Middle frontal gyrus (tissue), 1 donor: ENCODE measurements around the gene ISX.

ENCODE experiments used
- DNase-seq: peaks from one replicate; pipeline ENCODE4 v3.0.0-alpha.2; 2015; ENCODE audit warnings: low spot score; ENCODE audit errors: extremely low spot score

ISX gene

GRCh38 chr22:35109616-35110015 lies 43.7 kb downstream of the ISX start:
- no peak for DNase-seq

GRCh38 chr22:35111244-35111643 lies 45.3 kb downstream of the ISX start:
- DNase-seq = no peak

DNA sequence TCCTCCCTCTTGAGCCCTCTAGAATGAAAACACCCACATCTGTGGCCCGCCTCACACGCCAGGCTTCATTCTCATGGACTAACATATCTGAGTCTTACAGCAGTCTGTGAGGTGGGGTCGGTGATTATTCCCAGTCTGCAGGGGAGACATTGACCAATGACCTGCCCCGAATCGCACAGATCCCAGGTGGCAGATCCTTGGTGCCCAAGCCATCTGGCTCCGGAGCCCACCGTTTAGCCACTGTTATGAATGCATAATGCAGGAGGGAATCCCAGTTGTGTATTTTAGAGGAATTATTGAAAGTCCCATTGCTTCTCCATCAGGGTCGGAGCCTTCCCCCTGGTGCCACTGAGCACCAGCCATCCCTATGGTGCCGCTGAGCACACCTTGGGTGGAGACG lies 47.4 kb downstream of the ISX start:
- DNase-seq = no peak

DNA sequence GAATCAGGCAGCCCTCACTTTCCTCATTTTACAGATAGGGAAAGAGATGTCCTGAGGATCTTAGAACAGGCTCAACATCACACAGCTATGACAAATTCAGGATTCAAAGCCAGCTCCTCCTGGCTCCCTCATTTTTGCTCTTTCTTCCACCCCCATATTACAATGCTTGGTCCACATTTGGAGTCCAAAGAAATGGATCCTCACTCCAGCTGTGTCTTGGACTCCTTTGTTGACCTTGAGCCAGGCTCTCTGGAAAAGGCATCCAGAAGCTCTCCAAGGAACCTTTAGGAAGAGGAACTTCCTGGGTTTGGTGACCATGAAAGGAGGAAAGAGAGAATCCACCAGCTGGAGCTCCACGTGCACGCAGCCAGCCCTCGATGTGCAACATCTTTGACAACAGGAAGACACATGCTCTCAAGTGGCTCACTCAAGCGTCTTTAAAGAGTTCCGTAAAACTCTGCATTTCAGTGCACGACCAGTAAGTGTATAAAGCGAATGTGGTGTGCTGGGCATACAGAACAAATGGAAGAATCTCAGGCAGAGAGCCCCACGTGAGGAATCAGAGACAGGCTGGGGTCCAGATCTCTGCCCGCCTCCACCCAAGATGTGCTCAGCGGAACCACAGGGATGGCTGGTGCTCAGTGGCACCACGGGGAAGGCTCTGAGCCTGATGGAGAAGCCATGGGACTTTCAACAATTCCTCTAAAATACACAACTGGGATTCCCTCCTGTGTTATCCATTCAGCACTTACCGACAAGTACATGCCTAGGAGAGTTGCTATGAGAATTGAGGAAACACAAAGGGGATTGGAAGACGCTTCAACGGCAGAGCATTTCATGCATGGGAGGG lies 48.4 kb downstream of the ISX start:
- DNase-seq = no peak

GRCh38 chr22:35115515-35115914 lies 49.6 kb downstream of the ISX start:
- DNase-seq = no peak

DNA sequence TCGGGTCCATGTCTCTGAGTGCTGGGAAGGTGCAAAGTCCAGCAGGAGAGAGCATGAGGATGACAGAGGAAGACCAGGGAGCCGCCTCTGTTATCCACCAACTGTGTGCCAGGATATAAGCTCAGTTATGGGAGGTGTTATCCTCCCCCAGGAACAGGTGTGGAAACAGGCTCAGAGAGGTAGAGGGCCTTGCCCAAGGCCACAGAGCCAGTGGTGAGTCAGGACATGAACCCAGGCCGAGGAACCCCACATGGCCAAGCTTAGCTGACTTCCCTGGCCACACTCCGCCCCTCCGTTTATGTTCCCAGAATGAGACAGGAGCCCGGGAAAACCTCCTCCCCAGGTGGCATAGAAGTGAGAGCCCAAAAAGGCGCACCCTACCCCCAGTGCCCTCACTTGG lies 50.3 kb downstream of the ISX start:
- no peak for DNase-seq

DNA sequence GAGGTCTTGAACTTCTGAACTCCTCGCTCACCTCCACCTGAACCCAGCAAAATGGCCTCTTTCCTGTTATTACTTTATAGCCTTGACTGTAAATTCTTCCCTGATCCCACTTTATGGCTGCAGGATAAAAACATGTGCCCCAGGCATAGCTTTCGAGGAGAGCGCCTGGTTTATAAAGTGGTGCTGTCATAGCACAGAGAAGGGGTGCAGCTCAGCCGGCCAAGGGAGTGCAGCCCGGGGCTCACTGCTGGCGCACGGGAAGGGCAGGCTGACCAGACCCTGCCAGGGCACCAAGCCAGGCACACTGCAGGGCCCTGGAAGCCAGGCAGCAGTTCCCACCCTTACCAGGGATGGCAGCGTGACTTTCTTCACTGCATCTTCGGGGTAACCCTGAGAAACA lies 50.9 kb downstream of the ISX start:
- DNase-seq = no peak

- no peak for DNase-seq
Observed at GRCh38 chr22:35119494-35119893, 53.5 kb downstream of the ISX start.

GRCh38 chr22:35124691-35125219 lies 58.8 kb downstream of the ISX start:
- no peak for DNase-seq

DNA sequence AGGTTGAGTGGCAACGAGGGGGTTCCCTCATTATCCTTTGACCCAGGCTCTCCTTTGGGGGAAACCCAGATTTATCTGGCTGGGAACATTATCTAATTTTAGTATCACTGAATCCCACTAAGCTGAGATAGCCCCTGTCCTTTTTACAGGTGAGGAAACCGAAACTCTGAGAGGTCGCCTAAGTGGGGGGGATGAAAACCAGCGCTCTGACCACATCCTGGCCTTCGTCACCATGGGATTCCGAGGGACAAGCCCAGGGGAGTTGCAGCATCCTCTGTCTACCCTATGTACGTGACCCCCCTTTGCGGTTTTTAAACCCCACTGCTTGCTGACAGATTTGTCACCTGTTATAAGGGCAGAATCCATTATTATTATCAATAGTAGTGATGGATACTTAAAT lies 61.0 kb downstream of the ISX start:
- DNase-seq = no peak

DNA sequence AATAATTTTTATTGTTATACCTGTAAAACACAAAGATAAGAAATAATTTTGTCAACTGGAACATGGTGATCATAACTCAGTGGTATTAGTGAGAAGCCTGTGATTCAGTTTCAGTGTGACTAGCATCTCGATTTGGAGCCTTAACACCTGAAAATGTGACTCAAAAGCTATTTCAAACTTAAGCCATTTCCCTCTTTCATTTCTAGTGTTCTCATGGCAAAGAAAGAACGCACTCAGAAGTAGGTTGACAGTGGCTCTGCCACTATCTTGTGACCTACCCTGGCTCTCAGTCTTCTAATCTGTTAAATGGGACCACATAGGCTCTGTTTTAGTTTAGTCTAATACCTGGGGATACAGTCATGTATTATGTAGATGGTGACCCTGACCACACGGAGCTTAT lies 62.7 kb downstream of the ISX start:
- DNase-seq = no peak

DNA sequence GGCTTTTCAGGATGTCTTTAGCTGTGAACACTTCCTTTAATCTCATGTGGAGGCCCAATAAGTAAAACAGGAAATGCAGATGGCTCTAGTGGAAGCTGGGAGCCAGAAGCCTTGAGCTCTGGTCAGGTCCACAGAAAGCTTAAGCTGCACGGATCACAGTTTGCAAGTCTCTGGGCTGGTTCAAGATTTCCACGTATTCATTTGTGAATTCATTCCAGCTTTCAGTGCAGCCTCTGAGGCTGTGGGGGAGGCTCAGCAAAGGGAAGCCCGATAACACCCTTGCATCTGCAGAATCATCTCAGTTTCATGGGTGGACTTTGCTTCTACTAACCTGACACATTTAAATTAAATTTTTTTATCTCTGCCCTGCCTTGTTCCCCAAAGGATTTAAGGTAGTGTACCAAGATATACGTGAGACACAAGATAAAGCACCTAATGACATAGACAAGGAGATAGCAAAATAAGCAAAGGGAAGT lies 65.6 kb downstream of the ISX start:
- DNase-seq = no peak

GRCh38 chr22:35132568-35132967 lies 66.6 kb downstream of the ISX start:
- DNase-seq = no peak

GRCh38 chr22:35133702-35134380 lies 67.9 kb downstream of the ISX start:
- DNase-seq = no peak

DNA sequence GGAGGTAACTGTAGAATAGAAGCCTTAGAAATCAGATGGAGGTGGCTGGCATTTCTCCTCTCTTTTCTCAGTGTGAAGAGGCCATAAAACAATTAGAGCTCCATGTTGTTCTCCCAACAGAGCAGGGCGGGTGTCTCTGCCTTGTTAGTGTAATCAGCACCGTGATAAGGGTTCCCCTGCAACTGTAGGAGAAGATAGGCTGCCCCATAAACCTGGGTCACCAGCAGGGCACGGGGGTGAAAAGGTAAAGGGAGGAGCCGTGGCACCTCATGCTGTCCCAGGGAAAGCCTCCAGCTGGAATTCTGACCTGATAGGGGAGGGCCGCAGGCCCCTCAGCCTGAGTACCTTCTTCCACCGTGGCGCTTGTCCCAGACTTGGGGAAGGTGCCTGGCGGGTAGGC lies 68.7 kb downstream of the ISX start:
- no peak for DNase-seq

DNA sequence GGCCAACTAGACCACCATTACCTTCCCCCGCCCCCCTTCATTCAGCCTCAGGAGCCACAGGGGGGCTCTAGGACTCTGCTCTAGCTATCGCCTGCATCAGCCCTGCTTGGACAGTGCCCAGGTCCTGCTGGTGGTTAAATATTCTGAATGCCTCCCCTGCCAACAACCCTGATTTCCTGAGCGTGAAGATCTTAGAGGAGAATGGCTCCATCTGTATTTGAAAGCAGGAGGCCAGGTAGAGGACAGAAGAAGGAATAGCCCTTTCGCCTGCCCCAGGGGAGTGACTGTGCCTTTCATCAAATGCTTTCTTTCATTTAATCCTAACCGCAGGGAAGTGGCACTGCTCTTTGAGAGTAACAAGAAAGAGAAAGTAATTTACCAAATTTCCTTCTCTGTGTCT lies 69.2 kb downstream of the ISX start:
- DNase-seq = no peak
